OCI-LY7 (cell line): Measurements from ENCODE around the gene LRRC4C.

Experiments used
- CTCF ChIP-seq: fragments of 200-600 bp; sonication (generic); conservative IDR thresholded peaks from 2 replicates; pipeline ENCODE4 v1.5.1; 2014; ENCODE audit warnings: mild to moderate bottlenecking, antibody characterized with exemption, low read length, moderate library complexity, mixed read lengths
- EZH2phosphoT487 ChIP-seq: fragments of 200-600 bp; sonication (generic); IDR thresholded peaks from 2 replicates; pipeline ENCODE4 v1.6.1; 2018; ENCODE audit warnings: low read depth, borderline replicate concordance, mild to moderate bottlenecking, mixed run types, antibody characterized with exemption, low read length, moderate library complexity, mixed read lengths

- TF ChIP-seq CTCF (no peak), EZH2phosphoT487 (no peak)
These were observed 1190.9 kb downstream of the LRRC4C start for GRCh38 chr11:40268551-40268950.
